CD14-positive monocyte (primary cell): ENCODE measurements around the gene VTI1A. TPM values are rescaled to one million over a fixed set of nuclear protein-coding genes. Genes with fewer than 3 reads are reported as not detected.
A peak's percentile ranks its signal among the peaks of the same experiment; 100 is the strongest.

Experiments used
- DNase-seq, 3 donors: peaks; one replicate each; pipeline ENCODE4 v3.0.0-alpha.2; 2011 to 2022
- H2AFZ ChIP-seq: 2 replicates; pipeline ENCODE4 v1.6.0; 2012; ENCODE audit warnings: mild to moderate bottlenecking, low read depth, low read length, inconsistent platforms; ENCODE audit not compliant: insufficient read depth, poor library complexity, severe bottlenecking
- H3K27ac ChIP-seq, 2 donors: 1 replicate in 1 of 2; 2 replicates in 1 of 2; pipeline ENCODE4 v1.5.1; 2012 to 2013; ENCODE audit warnings: low read length in 2 of 2, control low read depth in 1 of 2, inconsistent platforms in 1 of 2, low read depth in 1 of 2, mild to moderate bottlenecking in 1 of 2
- H3K27me3 ChIP-seq, 2 donors: one replicate each; pipeline versions ENCODE4 v1.6.0 to v1.6.1; 2011 to 2013; ENCODE audit warnings: low read length in 2 of 2; ENCODE audit not compliant: control insufficient read depth in 2 of 2, insufficient read depth in 2 of 2
- H3K36me3 ChIP-seq, 2 donors: replicated peaks in 1 of 2; 1 replicate in 1 of 2; 2 replicates in 1 of 2; pipeline versions ENCODE4 v1.5.1 to v1.6.1; 2012 to 2013; ENCODE audit warnings: low read length in 2 of 2, control low read depth in 1 of 2, inconsistent platforms in 1 of 2, mild to moderate bottlenecking in 1 of 2; ENCODE audit not compliant: insufficient read depth in 2 of 2, control insufficient read depth in 1 of 2
- H3K4me1 ChIP-seq, 2 donors: 1 replicate in 1 of 2; 2 replicates in 1 of 2; pipeline versions ENCODE4 v1.5.1 to v1.6.1; 2012 to 2013; ENCODE audit warnings: low read length in 2 of 2, control low read depth in 1 of 2, inconsistent platforms in 1 of 2, mild to moderate bottlenecking in 1 of 2, moderate library complexity in 1 of 2; ENCODE audit not compliant: insufficient read depth in 2 of 2, control insufficient read depth in 1 of 2
- H3K4me2 ChIP-seq: replicated peaks from 2 replicates; pipeline ENCODE3; 2012; ENCODE audit warnings: low read length, moderate library complexity, mild to moderate bottlenecking; ENCODE audit not compliant: poor library complexity, severe bottlenecking; ENCODE audit errors: extremely low read depth
- H3K4me3 ChIP-seq, 3 experiments: fragments of 200-600 bp in 1 of 3; sonication (generic) in 1 of 3; replicated peaks in 1 of 3; 1 replicate in 2 of 3; 2 replicates in 1 of 3; pipeline ENCODE4 v1.5.1; 2011 to 2013; ENCODE audit warnings: low read length in 3 of 3, mild to moderate bottlenecking in 3 of 3, control low read depth in 2 of 3, low read depth in 2 of 3, inconsistent platforms in 1 of 3, moderate library complexity in 1 of 3
- H3K79me2 ChIP-seq: 2 replicates; pipeline ENCODE4 v1.6.0; 2012; ENCODE audit warnings: mild to moderate bottlenecking, control low read depth, inconsistent platforms, low read length, moderate library complexity; ENCODE audit not compliant: insufficient read depth
- H3K9ac ChIP-seq: 2 replicates; pipeline ENCODE4 v1.6.0; 2017; ENCODE audit warnings: low read length, mild to moderate bottlenecking; ENCODE audit not compliant: insufficient read depth, poor library complexity, severe bottlenecking
- H3K9me3 ChIP-seq, 2 donors: replicated peaks in 1 of 2; 1 replicate in 1 of 2; 2 replicates in 1 of 2; pipeline versions ENCODE4 v1.5.1 to v1.6.1; 2012 to 2013; ENCODE audit warnings: low read length in 2 of 2, control low read depth in 1 of 2; ENCODE audit not compliant: control insufficient read depth in 1 of 2, insufficient read depth in 1 of 2
- H4K20me1 ChIP-seq: 2 replicates; pipeline ENCODE4 v1.6.0; 2012; ENCODE audit warnings: mild to moderate bottlenecking, low read length, control low read depth, moderate library complexity; ENCODE audit not compliant: insufficient read depth
- H3K27ac Mint-ChIP-seq, 7 donors: one replicate each; pipeline ENCODE4 v1.8.0; 2020; ENCODE audit warnings: mild to moderate bottlenecking in 7 of 7, mixed read lengths in 7 of 7, moderate library complexity in 6 of 7, inconsistent platforms in 2 of 7
- H3K27me3 Mint-ChIP-seq, 3 donors: one replicate each; pipeline ENCODE4 v1.8.0; 2021 to 2022; ENCODE audit warnings: low read depth in 3 of 3, mild to moderate bottlenecking in 3 of 3, mixed read lengths in 3 of 3, moderate library complexity in 3 of 3, inconsistent platforms in 1 of 3
- H3K36me3 Mint-ChIP-seq, 2 donors: one replicate each; pipeline ENCODE4 v1.8.0; 2020; ENCODE audit warnings: mixed read lengths in 2 of 2, inconsistent platforms in 1 of 2, mild to moderate bottlenecking in 1 of 2
- H3K4me1 Mint-ChIP-seq: one replicate; pipeline ENCODE4 v1.8.0; 2020; ENCODE audit warnings: mild to moderate bottlenecking, mixed read lengths
- H3K4me3 Mint-ChIP-seq, 2 donors: one replicate each; pipeline ENCODE4 v1.8.0; 2020; ENCODE audit warnings: mild to moderate bottlenecking in 2 of 2, mixed read lengths in 2 of 2, moderate library complexity in 1 of 2
- H3K9me3 Mint-ChIP-seq, 7 donors: one replicate each; pipeline ENCODE4 v1.8.0; 2020 to 2022; ENCODE audit warnings: mixed read lengths in 7 of 7, mild to moderate bottlenecking in 6 of 7, moderate library complexity in 6 of 7, inconsistent platforms in 2 of 7
- CTCF ChIP-seq: fragments of 200-600 bp; IDR thresholded peaks from one replicate; pipeline ENCODE4 v1.8.0; 2022; ENCODE audit warnings: antibody characterized with exemption, mild to moderate bottlenecking
- WGBS: methylation state at CpG from one replicate; pipeline ENCODE4 v1.1.5; 2013; ENCODE audit warnings: missing lambda C conversion rate; ENCODE audit not compliant: insufficient coverage; 5-methylcytosine and 5-hydroxymethylcytosine counted together
- intact Hi-C, 2 donors: fragments of 100-400 bp; cut with micrococcal nuclease; formaldehyde crosslinking; loops; one replicate each; pipeline versions ENCODE4 v1.15.0 to v1.15.1; 2023
- polyA plus RNA-seq, 3 donors: library from polyadenylated mRNA; depleted of rRNA in 1 of 3; unstranded in 2 of 3; stranded (reverse) in 1 of 3; fragments of 300-500 nt in 2 of 3; fragments of >200 nt in 1 of 3; fragmentation: Illumina TruSeq in 2 of 3; gene quantifications; 1 replicate in 2 of 3; 2 replicates in 1 of 3; pipeline ENCODE4 v1.2.3, GENCODE V29; 2012 to 2021

VTI1A gene
- polyA plus RNA-seq, 3 donors, result 23.6 to 25.4 (median 24.1) TPM

DNA sequence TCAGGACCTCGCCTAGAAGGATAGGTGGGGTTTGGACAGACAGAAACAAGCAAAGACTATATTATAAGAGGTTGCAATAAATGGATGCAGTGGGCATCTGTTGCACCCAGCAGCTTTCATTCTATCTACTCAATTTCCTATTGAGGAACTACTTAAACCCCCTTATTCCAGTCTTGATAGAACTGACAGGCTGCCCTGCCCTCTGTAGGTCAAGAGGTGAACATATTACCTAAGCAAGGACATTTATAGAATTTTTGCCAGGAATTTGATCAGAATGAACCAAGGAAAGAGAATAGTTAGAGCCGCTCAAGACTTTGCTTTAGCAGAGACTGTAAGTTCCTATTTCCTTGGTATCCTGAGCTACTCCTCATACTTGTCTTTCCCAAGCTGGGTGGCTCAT is 9.5 kb downstream of the VTI1A start:
- peaks cover 26% of the 10 kb centered on the region for H3K79me2 ChIP-seq
- peaks cover 12 to 18% of the 10 kb centered on the region in 2 donors for H3K36me3 Mint-ChIP-seq

DNA sequence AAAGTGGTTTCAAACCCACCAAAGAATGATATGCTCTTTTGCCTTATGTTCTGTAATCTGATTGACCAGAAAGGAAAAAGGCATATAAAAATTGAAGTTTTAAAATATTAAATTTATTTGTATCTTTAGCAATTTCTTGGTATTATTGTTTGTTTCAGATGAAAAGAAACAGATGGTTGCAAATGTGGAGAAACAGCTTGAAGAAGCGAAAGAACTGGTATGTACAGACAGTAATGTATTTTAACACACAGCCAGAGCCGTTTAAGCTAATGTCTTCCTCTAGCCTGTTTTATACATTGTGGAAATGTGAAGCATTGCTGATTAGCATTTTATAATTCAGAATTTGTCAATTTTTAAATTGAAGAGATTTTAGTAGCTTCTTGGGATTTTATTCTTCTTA is 13.4 kb downstream of the VTI1A start:
- Mint-ChIP-seq H3K4me1 (no peaks in the 10 kb centered on the region), H3K4me3 (no peak overlapping the region), H3K27me3 (no peaks in the 10 kb centered on the region), H3K9me3 (peaks cover 0 to 3% (median 0%) of the 10 kb centered on the region in 7 donors), H3K36me3 (peaks cover 38 to 39% of the 10 kb centered on the region in 2 donors), H3K27ac (no peak overlapping the region)
- Histone ChIP-seq H3K4me1 (no peaks in the 10 kb centered on the region), H2AFZ (no peak overlapping the region), H3K79me2 (peaks cover 4% of the 10 kb centered on the region), H3K4me3 (no peak overlapping the region), H3K36me3 (peaks cover 20 to 55% of the 10 kb centered on the region in 2 donors), H3K27ac (no peak overlapping the region), H3K9me3 (no peaks in the 10 kb centered on the region), H3K27me3 (no peaks in the 10 kb centered on the region), H3K4me2 (no peak overlapping the region), H3K9ac (no peak overlapping the region), H4K20me1 (peaks cover 41% of the 10 kb centered on the region)
- intact Hi-C loops, result no loop called here
- WGBS, result no CpG with 5 or more reads among the region's 2 CpGs
- DNase-seq, result no peak
- no peak for TF ChIP-seq CTCF

More for the DNA sequence above, 9.5 kb downstream of the VTI1A start:
- TF ChIP-seq CTCF, result peak; percentile 9
- Mint-ChIP-seq H3K27ac (no peak overlapping the region), H3K4me1 (peaks cover 1% of the 10 kb centered on the region), H3K4me3 (no peak overlapping the region), H3K9me3 (no peaks in the 10 kb centered on the region), H3K27me3 (no peaks in the 10 kb centered on the region)
- DNase-seq, result no peak
- H3K27ac ChIP-seq, result no peak overlapping the region
- no peak overlapping the region for H3K4me2 ChIP-seq
- H2AFZ ChIP-seq, result no peak overlapping the region
- H3K36me3 ChIP-seq, result peaks cover 6 to 21% of the 10 kb centered on the region in 2 donors
- no peaks in the 10 kb centered on the region for H3K4me1 ChIP-seq
- intact Hi-C loops, result no loop called here
- H3K9me3 ChIP-seq, result no peaks in the 10 kb centered on the region
- H3K9ac ChIP-seq, result no peak overlapping the region
- peaks cover 65% of the 10 kb centered on the region for H4K20me1 ChIP-seq
- no peak overlapping the region for H3K4me3 ChIP-seq
- H3K27me3 ChIP-seq, result no peaks in the 10 kb centered on the region
- 100% methylated on average over 2 of the region's 2 CpGs for WGBS
